MCF 10A (cell line): Measurements from ENCODE around the gene SF1. TPM values are rescaled to one million over a fixed set of nuclear protein-coding genes. Genes with fewer than 3 reads are reported as not detected.

Experiments
- BruUV-seq: library from RNA; stranded (reverse); fragments of 400-500 nt; replicated peaks from 2 replicates; lab custom pipeline; 2021; lab: Mats Ljungman, UMichigan
- CTCF ChIA-PET: fragments of 300-600 bp; sonication (Branson Sonifier 250); formaldehyde crosslinking; extraction: SDS; loops from one replicate; lab custom pipeline; 2021; ENCODE audit warnings: antibody characterized with exemption, inconsistent platforms; lab: Yijun Ruan, JAX
- POLR2A ChIA-PET: fragments of 300-600, 350-650 bp; sonication (Branson Sonifier 250); formaldehyde crosslinking; extraction: SDS; loops from one replicate; lab custom pipeline; 2020; ENCODE audit warnings: antibody characterized with exemption, inconsistent platforms; lab: Yijun Ruan, JAX
- DNase-seq: peaks from one replicate; pipeline ENCODE4 v3.0.0-alpha.2; 2018; ENCODE audit not compliant: unreplicated experiment
- H3K27ac Mint-ChIP-seq: one replicate; pipeline ENCODE4 v1.8.0; 2022; ENCODE audit warnings: mild to moderate bottlenecking, low read depth, mixed read lengths; ENCODE audit not compliant: unreplicated experiment
- H3K27me3 Mint-ChIP-seq: one replicate; pipeline ENCODE4 v1.8.0; 2022; ENCODE audit warnings: mixed read lengths; ENCODE audit not compliant: insufficient read depth, unreplicated experiment
- H3K36me3 Mint-ChIP-seq: one replicate; pipeline ENCODE4 v1.8.0; 2022; ENCODE audit warnings: mild to moderate bottlenecking, moderate library complexity, mixed read lengths; ENCODE audit not compliant: insufficient read depth, unreplicated experiment
- H3K4me1 Mint-ChIP-seq: one replicate; pipeline ENCODE4 v1.8.0; 2022; ENCODE audit warnings: mixed read lengths; ENCODE audit not compliant: insufficient read depth, unreplicated experiment
- H3K4me3 Mint-ChIP-seq: one replicate; pipeline ENCODE4 v1.8.0; 2022; ENCODE audit warnings: mild to moderate bottlenecking, moderate library complexity, mixed read lengths; ENCODE audit not compliant: unreplicated experiment
- H3K9me3 Mint-ChIP-seq: one replicate; pipeline ENCODE4 v1.8.0; 2022; ENCODE audit warnings: mixed read lengths; ENCODE audit not compliant: unreplicated experiment
- intact Hi-C: fragments of 100-400 bp; cut with micrococcal nuclease; formaldehyde crosslinking; loops from 2 replicates; pipeline ENCODE4 v1.14.1; 2022
- total RNA-seq: library from RNA; stranded (reverse); gene quantifications from 2 replicates; pipeline ENCODE4 v1.2.3, GENCODE V29; 2022
- TF ChIP-seq, protein P1 (sequence below): fragments of 200-600 bp; IDR thresholded peaks from one replicate; pipeline ENCODE4 v1.8.0; 2022; ENCODE audit warnings: antibody characterized with exemption, mild to moderate bottlenecking; ENCODE audit not compliant: unreplicated experiment

SF1 gene
- total RNA-seq, 1 experiment from 2014 or later = 503 TPM

DNA sequence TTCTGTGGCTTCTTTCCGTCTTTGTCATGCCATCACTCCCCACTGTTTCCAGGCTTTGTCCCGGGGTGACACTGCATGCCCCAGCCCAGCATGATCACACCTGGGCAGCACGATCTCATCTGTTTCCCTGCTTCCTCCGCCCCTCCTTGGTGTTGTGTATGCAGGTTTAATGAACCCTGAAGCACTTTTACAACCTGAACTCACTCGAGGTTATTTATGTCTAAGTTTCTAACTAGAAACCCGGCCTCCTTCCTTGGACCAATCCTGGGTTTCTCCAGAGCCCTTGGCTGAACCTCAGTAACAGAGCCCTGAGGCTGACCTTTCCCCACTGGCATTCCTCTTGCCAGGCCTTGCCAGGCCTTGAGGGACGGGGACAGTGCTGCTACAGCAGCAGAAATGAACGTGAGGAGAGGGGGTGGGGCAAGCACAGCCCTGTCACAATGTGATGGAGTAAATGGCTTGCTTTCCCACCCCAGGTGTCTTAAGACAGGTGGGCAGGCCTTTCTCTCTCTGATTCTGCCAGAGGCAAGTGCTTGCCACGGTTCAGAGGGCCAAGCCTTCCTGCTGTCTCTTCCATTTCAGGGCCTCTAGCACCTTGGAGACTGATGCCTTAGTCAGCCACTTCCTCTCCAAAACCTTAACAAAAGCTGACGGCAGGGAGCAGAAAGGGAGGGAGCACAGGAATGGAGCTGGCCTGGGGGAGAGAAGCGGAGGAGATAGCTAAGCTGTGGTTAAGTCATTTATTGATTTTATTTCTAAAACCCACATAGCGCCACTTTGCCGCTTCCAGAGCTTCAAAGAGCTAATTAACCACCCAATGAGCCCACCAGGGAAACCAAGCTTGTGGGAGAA, 15.4 kb downstream of the SF1 start:
- H3K4me1 Mint-ChIP-seq = no peaks in the 10 kb centered on the region
- peaks cover 59% of the 10 kb centered on the region for H3K36me3 Mint-ChIP-seq
- POLR2A ChIA-PET = interaction anchor here (0.7 to 6.8 kb wide), 2 partner anchors 12 to 169 kb away, joined by 3 to 86 read pairs; partner anchors contain the start of gene SF1
- no peak overlapping the region for H3K27ac Mint-ChIP-seq
- no TSS peak for BruUV-seq
- intact Hi-C loops = no loop called here
- CTCF ChIA-PET = interaction anchor here (0.7 kb wide), 3 partner anchors 21 to 327 kb away, joined by 3 read pairs; no protein-coding TSS in a partner anchor
- TF ChIP-seq, protein P1, sequence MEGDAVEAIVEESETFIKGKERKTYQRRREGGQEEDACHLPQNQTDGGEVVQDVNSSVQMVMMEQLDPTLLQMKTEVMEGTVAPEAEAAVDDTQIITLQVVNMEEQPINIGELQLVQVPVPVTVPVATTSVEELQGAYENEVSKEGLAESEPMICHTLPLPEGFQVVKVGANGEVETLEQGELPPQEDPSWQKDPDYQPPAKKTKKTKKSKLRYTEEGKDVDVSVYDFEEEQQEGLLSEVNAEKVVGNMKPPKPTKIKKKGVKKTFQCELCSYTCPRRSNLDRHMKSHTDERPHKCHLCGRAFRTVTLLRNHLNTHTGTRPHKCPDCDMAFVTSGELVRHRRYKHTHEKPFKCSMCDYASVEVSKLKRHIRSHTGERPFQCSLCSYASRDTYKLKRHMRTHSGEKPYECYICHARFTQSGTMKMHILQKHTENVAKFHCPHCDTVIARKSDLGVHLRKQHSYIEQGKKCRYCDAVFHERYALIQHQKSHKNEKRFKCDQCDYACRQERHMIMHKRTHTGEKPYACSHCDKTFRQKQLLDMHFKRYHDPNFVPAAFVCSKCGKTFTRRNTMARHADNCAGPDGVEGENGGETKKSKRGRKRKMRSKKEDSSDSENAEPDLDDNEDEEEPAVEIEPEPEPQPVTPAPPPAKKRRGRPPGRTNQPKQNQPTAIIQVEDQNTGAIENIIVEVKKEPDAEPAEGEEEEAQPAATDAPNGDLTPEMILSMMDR = no peak
- no peak for DNase-seq
- H3K27me3 Mint-ChIP-seq = no peaks in the 10 kb centered on the region
- no peaks in the 10 kb centered on the region for H3K9me3 Mint-ChIP-seq
- no peak overlapping the region for H3K4me3 Mint-ChIP-seq

DNA sequence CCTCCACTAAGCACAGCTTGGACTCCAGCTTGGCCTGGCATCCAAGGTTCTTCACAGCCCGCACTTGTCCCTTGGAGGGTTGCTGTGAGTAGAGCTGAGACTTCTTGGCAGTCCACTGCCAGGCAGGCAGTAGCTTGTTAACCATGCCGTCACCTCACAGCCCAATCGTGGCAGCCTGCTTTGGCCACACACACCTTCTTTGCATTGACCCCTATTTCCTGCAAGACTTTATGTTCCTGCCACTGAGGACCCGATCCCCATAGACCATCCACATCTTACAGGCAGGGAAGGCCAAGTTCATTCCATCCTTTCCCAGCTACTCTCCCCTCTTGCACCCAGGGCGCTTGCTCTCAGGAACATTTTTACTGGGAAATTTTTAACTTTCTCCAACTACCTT, 16.1 kb downstream of the SF1 start:
- no TSS peak for BruUV-seq
- Mint-ChIP-seq H3K4me3 (no peak overlapping the region), H3K4me1 (no peaks in the 10 kb centered on the region), H3K9me3 (no peaks in the 10 kb centered on the region), H3K27me3 (no peaks in the 10 kb centered on the region), H3K36me3 (peaks cover 53% of the 10 kb centered on the region), H3K27ac (no peak overlapping the region)
- POLR2A ChIA-PET = interaction anchor here (0.6 to 6.8 kb wide), 2 partner anchors 13 to 252 kb away, joined by 3 to 86 read pairs; partner anchors contain the start of gene SF1
- TF ChIP-seq, protein P1 = no peak
- intact Hi-C loops = no loop called here
- no peak for DNase-seq
- CTCF ChIA-PET = interaction anchor here (0.7 kb wide), 1 partner anchor 327 kb away, joined by 3 read pairs; no protein-coding TSS in a partner anchor

DNA sequence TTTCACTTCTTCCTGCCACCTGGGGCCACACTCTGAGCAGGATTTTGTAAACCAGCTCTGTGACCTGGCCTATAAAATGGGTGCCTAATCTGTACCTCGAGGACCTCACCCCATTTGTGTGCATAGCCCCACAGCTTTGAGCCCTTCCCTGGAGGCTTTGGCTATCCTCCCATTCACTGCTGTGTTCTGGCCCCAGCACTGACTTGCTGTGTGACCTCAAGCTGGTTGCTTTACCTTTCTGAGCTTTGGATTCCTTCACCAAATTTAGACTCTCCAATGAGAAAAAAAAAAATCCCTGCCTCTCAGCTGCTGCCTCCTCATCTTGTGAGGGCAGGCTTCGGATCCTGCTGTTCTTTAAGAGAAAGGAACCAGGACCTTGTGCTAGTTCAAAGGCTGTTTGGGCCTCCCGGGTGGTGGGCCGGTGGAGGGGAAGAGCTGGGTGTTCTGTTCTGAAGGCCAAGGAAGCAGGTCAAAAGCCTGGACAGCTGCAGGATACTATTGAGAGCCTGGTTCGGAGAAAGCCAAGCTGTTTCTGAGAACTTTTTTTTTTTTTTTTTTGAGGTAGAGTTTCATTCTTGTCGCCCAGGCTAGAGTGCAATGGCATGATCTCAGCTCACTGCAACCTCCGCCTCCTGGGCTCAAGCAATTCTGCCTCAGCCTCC, 17.5 kb downstream of the SF1 start:
- intact Hi-C loops = no loop called here
- TF ChIP-seq, protein P1 = no peak
- ChIA-PET CTCF (interaction anchor here (0.7 to 1.8 kb wide), 4 partner anchors 10 to 72 kb away, joined by 3 to 5 read pairs (median 4); no protein-coding TSS in a partner anchor), POLR2A (interaction anchor here (0.9 to 6.8 kb wide), 2 partner anchors 14 to 83 kb away, joined by 4 to 86 read pairs; partner anchors contain the start of gene SF1)
- Mint-ChIP-seq H3K4me1 (no peaks in the 10 kb centered on the region), H3K36me3 (peaks cover 39% of the 10 kb centered on the region), H3K27me3 (no peaks in the 10 kb centered on the region), H3K4me3 (no peak overlapping the region), H3K9me3 (no peaks in the 10 kb centered on the region), H3K27ac (no peak overlapping the region)
- no TSS peak for BruUV-seq
- no peak for DNase-seq
